OCI-LY3 (cell line): ENCODE results near the gene TRIP10.

Source experiments
- H2AFZ ChIP-seq: fragments of 200-600, 300-600 bp; shearing (Covaris generic); 2 replicates; pipeline ENCODE4 v1.6.0; 2014; ENCODE audit warnings: antibody characterized with exemption, low read depth, low read length
- H3K27ac ChIP-seq: fragments of 200-600, 300-600 bp; sonication (generic); 2 replicates; pipeline ENCODE4 v1.5.1; 2014; ENCODE audit warnings: mild to moderate bottlenecking, low read length, moderate library complexity, mixed read lengths
- H3K27me3 ChIP-seq: fragments of 200-600, 300-600 bp; sonication (generic); 2 replicates; pipeline ENCODE4 v1.6.1; 2014; ENCODE audit warnings: low read depth, low read length, mixed read lengths
- H3K36me3 ChIP-seq: fragments of 200-600, 300-600 bp; sonication (generic); replicated peaks from 2 replicates; pipeline ENCODE3; 2014; ENCODE audit warnings: low read depth, low read length, mixed read lengths
- H3K4me1 ChIP-seq: fragments of 300-600, 200-600 bp; sonication (generic); 2 replicates; pipeline ENCODE4 v1.6.1; 2014; ENCODE audit warnings: low read length, mixed read lengths
- H3K4me2 ChIP-seq: fragments of 200-600, 300-600 bp; sonication (generic); 2 replicates; pipeline ENCODE4 v1.6.1; 2014; ENCODE audit warnings: low read length, mixed read lengths
- H3K4me3 ChIP-seq: fragments of 300-600, 200-600 bp; sonication (generic); 2 replicates; pipeline ENCODE4 v1.5.1; 2014; ENCODE audit warnings: antibody characterized with exemption, mild to moderate bottlenecking, low read length, moderate library complexity
- H3K79me2 ChIP-seq: fragments of 300-600, 200-600 bp; shearing (Covaris generic); 2 replicates; pipeline ENCODE4 v1.6.1; 2014; ENCODE audit warnings: mild to moderate bottlenecking, low read length, mixed read lengths
- H3K9ac ChIP-seq: fragments of 300-600, 200-600 bp; shearing (Covaris generic); 2 replicates; pipeline ENCODE4 v1.6.0; 2014; ENCODE audit warnings: mild to moderate bottlenecking, low read length, moderate library complexity
- H3K9me3 ChIP-seq: fragments of 200-600, 300-600 bp; shearing (Covaris generic); 2 replicates; pipeline ENCODE4 v1.6.1; 2014; ENCODE audit warnings: low read length, mixed read lengths; ENCODE audit not compliant: insufficient read depth
- H4K20me1 ChIP-seq: fragments of 200-600, 300-600 bp; sonication (generic); 2 replicates; pipeline ENCODE4 v1.6.1; 2016; ENCODE audit warnings: low read length, mixed read lengths; ENCODE audit not compliant: insufficient read depth
- EZH2phosphoT487 ChIP-seq: fragments of 200-600 bp; shearing (Covaris generic); IDR thresholded peaks from 2 replicates; pipeline ENCODE4 v1.6.1; 2018; ENCODE audit warnings: antibody characterized with exemption, mixed run types, low read depth
- TF ChIP-seq, protein P1 (sequence below): fragments of 200-600, 300-600 bp; sonication (generic); IDR thresholded peaks from 2 replicates; pipeline ENCODE4 v1.5.1; 2014; ENCODE audit warnings: antibody characterized with exemption, low read length, low read depth

The TRIP10 gene

GRCh38 chr19:6787393-6787792, 47.9 kb downstream of the TRIP10 start:
- peaks cover 78% of the 10 kb centered on the region for H3K79me2 ChIP-seq
- H3K36me3 ChIP-seq = peaks cover 44% of the 10 kb centered on the region
- TF ChIP-seq, protein P1, sequence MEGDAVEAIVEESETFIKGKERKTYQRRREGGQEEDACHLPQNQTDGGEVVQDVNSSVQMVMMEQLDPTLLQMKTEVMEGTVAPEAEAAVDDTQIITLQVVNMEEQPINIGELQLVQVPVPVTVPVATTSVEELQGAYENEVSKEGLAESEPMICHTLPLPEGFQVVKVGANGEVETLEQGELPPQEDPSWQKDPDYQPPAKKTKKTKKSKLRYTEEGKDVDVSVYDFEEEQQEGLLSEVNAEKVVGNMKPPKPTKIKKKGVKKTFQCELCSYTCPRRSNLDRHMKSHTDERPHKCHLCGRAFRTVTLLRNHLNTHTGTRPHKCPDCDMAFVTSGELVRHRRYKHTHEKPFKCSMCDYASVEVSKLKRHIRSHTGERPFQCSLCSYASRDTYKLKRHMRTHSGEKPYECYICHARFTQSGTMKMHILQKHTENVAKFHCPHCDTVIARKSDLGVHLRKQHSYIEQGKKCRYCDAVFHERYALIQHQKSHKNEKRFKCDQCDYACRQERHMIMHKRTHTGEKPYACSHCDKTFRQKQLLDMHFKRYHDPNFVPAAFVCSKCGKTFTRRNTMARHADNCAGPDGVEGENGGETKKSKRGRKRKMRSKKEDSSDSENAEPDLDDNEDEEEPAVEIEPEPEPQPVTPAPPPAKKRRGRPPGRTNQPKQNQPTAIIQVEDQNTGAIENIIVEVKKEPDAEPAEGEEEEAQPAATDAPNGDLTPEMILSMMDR = no peak
- no peak for TF ChIP-seq EZH2phosphoT487
- H3K4me1 ChIP-seq = peaks cover 8% of the 10 kb centered on the region
- peaks cover 61% of the 10 kb centered on the region for H4K20me1 ChIP-seq
- no peak overlapping the region for H2AFZ ChIP-seq
- no peaks in the 10 kb centered on the region for H3K9me3 ChIP-seq
- no peaks in the 10 kb centered on the region for H3K27me3 ChIP-seq
- no peak overlapping the region for H3K27ac ChIP-seq
- no peak overlapping the region for H3K9ac ChIP-seq
- H3K4me3 ChIP-seq = no peak overlapping the region
- no peak overlapping the region for H3K4me2 ChIP-seq

DNA sequence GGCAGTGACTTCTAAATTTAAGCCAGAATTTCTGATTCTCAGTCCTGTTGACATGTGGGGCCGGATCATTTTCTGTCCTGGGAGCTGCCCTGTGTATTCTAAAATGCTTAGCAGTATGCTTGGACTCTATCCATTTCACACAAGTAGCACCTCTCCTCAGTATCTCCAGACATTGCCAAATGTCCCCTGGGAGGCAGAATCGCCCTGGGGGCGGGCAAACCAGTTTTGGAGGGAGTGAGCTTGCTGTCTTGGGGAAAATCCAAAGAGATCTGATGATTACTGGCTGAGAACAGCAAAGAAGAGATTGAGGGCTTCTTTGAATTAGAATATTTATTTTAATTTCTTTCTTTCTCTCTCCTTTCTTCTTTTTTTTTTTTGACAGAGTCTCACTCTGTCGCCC, 49.4 kb downstream of the TRIP10 start:
- Histone ChIP-seq H3K79me2 (peaks cover 77% of the 10 kb centered on the region), H3K4me1 (no peaks in the 10 kb centered on the region), H4K20me1 (peaks cover 59% of the 10 kb centered on the region), H3K4me3 (no peak overlapping the region), H3K27me3 (no peaks in the 10 kb centered on the region), H3K9ac (no peak overlapping the region), H3K27ac (no peak overlapping the region), H3K36me3 (peaks cover 55% of the 10 kb centered on the region), H2AFZ (no peak overlapping the region), H3K4me2 (no peak overlapping the region), H3K9me3 (no peaks in the 10 kb centered on the region)
- TF ChIP-seq, protein P1 = no peak
- TF ChIP-seq EZH2phosphoT487 = no peak

- Histone ChIP-seq H3K27ac (no peak overlapping the region), H3K4me1 (no peaks in the 10 kb centered on the region), H3K36me3 (peaks cover 63% of the 10 kb centered on the region), H3K9me3 (no peaks in the 10 kb centered on the region), H3K79me2 (peaks cover 80% of the 10 kb centered on the region), H4K20me1 (peaks cover 59% of the 10 kb centered on the region), H3K4me2 (no peak overlapping the region), H3K9ac (no peak overlapping the region), H2AFZ (no peak overlapping the region), H3K4me3 (no peak overlapping the region), H3K27me3 (no peaks in the 10 kb centered on the region)
- TF ChIP-seq, protein P1 = no peak
- no peak for TF ChIP-seq EZH2phosphoT487
Measured at GRCh38 chr19:6790194-6791128, 51.0 kb downstream of the TRIP10 start.

- peaks cover 59% of the 10 kb centered on the region for H3K36me3 ChIP-seq
- no peak overlapping the region for H3K4me2 ChIP-seq
- H2AFZ ChIP-seq = no peak overlapping the region
- no peaks in the 10 kb centered on the region for H3K27me3 ChIP-seq
- no peak for TF ChIP-seq EZH2phosphoT487
- TF ChIP-seq, protein P1 = no peak
- H3K4me1 ChIP-seq = no peaks in the 10 kb centered on the region
- no peaks in the 10 kb centered on the region for H3K9me3 ChIP-seq
- H3K9ac ChIP-seq = no peak overlapping the region
- no peak overlapping the region for H3K27ac ChIP-seq
- peaks cover 81% of the 10 kb centered on the region for H3K79me2 ChIP-seq
- no peak overlapping the region for H3K4me3 ChIP-seq
- peaks cover 64% of the 10 kb centered on the region for H4K20me1 ChIP-seq
Measured at GRCh38 chr19:6791237-6791636, 51.8 kb downstream of the TRIP10 start.
